ENCODE data around the gene MYL7. TPM values are rescaled to one million over a fixed set of nuclear protein-coding genes. Genes with fewer than 3 reads are reported as not detected.

The MYL7 gene
- total RNA-seq, 5 donors from 2014 or later (not counting 1 experiment from before 2014, with no cell fraction given): not detected

- DNase-seq: no peak
- H3K27me3 Mint-ChIP-seq: no peaks in the 10 kb centered on the region
- no peak overlapping the region for H3K27ac Mint-ChIP-seq
- no peaks in the 10 kb centered on the region for H3K4me1 ChIP-seq (ENCODE audit: control insufficient read depth in 1 of 2, extremely low read depth in 1 of 2, insufficient read depth in 2 of 2, low read length in 2 of 2)
- no peak overlapping the region for H3K4me3 ChIP-seq (ENCODE audit: control insufficient read depth in 1 of 2, extremely low read depth in 1 of 2, low read length in 1 of 2)
- ChIA-PET CTCF (no interaction called here), POLR2A (no interaction called here)
- no peak overlapping the region for H3K27ac ChIP-seq (ENCODE audit: low read length)
- H3K9me3 ChIP-seq: no peaks in the 10 kb centered on the region
- H3K4me3 Mint-ChIP-seq: no peak overlapping the region
- 87% methylated on average over 5 of the region's 8 CpGs for WGBS (ENCODE audit: insufficient coverage)
- no peaks in the 10 kb centered on the region for H3K36me3 ChIP-seq (ENCODE audit: control insufficient read depth in 2 of 2, extremely low read depth in 1 of 2, insufficient read depth in 1 of 2, low read length in 1 of 2)
- H3K36me3 Mint-ChIP-seq: no peaks in the 10 kb centered on the region
- H3K27me3 ChIP-seq (replicated peaks in 1 of 2; ENCODE audit: control insufficient read depth in 2 of 2, extremely low read depth in 1 of 2, insufficient read depth in 2 of 2, low read length in 1 of 2): peaks cover 0 to 25% of the 10 kb centered on the region in 2 experiments
- H3K9me3 Mint-ChIP-seq: no peaks in the 10 kb centered on the region
- H3K4me1 Mint-ChIP-seq: no peaks in the 10 kb centered on the region
- no peak for ATAC-seq (replicated peaks in 1 of 4)
These were observed 2.4 kb downstream of the MYL7 start for GRCh38 chr7:44138698-44139097.

DNA sequence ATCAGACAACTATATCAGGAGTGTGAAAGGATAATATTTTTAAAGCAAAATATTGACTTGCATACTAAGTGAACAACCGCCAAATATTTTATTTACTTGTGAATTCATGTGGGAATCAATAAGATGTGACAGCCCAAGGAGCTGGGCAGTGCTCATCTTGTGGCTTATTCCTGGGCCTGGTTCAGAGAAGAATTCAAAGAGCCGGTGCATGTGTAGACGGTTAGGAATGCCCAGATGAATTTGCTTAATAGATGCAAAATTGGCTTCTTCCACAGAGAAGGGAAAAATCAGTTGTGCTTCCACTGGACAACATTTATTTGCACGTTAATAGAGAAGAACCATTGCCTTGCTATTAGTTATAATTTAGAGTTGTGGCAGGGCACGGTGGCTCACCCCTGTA lies 4.4 kb downstream of the MYL7 start:
- Histone ChIP-seq H3K27me3 (replicated peaks in 1 of 2; ENCODE audit: control insufficient read depth in 2 of 2, extremely low read depth in 1 of 2, insufficient read depth in 2 of 2, low read length in 1 of 2) (peaks cover 0 to 27% of the 10 kb centered on the region in 2 experiments), H3K9me3 (no peaks in the 10 kb centered on the region), H3K27ac (ENCODE audit: low read length) (no peak overlapping the region), H3K36me3 (ENCODE audit: control insufficient read depth in 2 of 2, extremely low read depth in 1 of 2, insufficient read depth in 1 of 2, low read length in 1 of 2) (no peaks in the 10 kb centered on the region), H3K4me3 (ENCODE audit: control insufficient read depth in 1 of 2, extremely low read depth in 1 of 2, low read length in 1 of 2) (no peak overlapping the region), H3K4me1 (ENCODE audit: control insufficient read depth in 1 of 2, extremely low read depth in 1 of 2, insufficient read depth in 2 of 2, low read length in 2 of 2) (no peaks in the 10 kb centered on the region)
- POLR2A ChIA-PET: no interaction called here
- Mint-ChIP-seq H3K4me1 (peaks cover 0 to 4% (median 0%) of the 10 kb centered on the region in 3 donors), H3K9me3 (no peaks in the 10 kb centered on the region), H3K27ac (no peak overlapping the region), H3K36me3 (no peaks in the 10 kb centered on the region), H3K4me3 (no peak overlapping the region), H3K27me3 (no peaks in the 10 kb centered on the region)
- ATAC-seq (replicated peaks in 1 of 4): no peak
- WGBS (ENCODE audit: insufficient coverage): 97% methylated on average over 4 of the region's 5 CpGs
- CTCF ChIA-PET: interaction anchor here in 1 of 2 donors (0.8 kb wide), 1 partner anchor 10 kb away, joined by 3 read pairs; no protein-coding TSS in a partner anchor
- DNase-seq: no peak

DNA sequence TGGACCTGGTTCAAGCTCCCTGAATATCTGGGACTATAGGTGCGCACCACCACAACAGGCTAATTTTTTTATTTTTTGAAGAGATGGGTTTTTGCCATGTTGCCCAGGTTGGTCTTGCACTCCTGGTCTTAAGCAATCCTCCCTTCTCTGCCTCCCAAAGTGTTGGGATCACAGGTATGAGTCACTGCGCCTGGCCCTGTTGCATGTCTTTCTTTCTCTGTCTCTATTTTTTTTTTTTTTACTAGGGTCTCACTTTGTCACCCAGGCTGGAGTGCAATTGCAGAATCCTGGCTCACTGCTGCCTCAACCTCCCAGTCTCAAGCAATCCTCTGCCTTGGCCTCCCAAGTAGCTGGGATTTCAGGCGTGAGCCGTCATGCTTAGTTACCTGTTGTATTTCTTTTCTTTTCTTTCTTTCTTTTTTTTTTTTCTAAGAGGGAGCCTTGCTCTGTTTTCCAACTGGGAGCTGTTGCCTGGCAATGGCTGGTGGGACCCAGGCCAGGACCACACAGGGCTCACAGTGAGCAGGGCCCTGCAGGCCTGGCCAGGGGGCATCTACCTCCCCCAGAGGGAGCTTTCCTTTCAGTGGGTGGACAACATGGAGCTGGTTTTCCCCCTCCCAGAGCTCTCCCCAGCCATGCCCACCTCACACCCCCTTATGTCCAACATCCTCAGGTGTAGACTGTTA lies 6.0 kb downstream of the MYL7 start:
- no peaks in the 10 kb centered on the region for H3K9me3 ChIP-seq

GRCh38 chr7:44133295-44133694 lies 7.8 kb downstream of the MYL7 start:
- H3K4me3 ChIP-seq (ENCODE audit: control insufficient read depth in 1 of 2, extremely low read depth in 1 of 2, low read length in 1 of 2): no peak overlapping the region
- H3K27ac ChIP-seq (ENCODE audit: low read length): no peak overlapping the region
- no peaks in the 10 kb centered on the region for H3K27me3 Mint-ChIP-seq
- ChIA-PET POLR2A (no interaction called here), CTCF (interaction anchor here in 1 of 2 donors (0.7 kb wide), 1 partner anchor 30 kb away, joined by 5 read pairs; no protein-coding TSS in a partner anchor)
- peaks cover 0 to 11% of the 10 kb centered on the region in 2 experiments for H3K27me3 ChIP-seq (replicated peaks in 1 of 2; ENCODE audit: control insufficient read depth in 2 of 2, extremely low read depth in 1 of 2, insufficient read depth in 2 of 2, low read length in 1 of 2)
- DNase-seq (no peak), ATAC-seq (replicated peaks in 1 of 4) (no peak)
- H3K4me1 ChIP-seq (ENCODE audit: control insufficient read depth in 1 of 2, extremely low read depth in 1 of 2, insufficient read depth in 2 of 2, low read length in 2 of 2): no peaks in the 10 kb centered on the region
- no peaks in the 10 kb centered on the region for H3K36me3 ChIP-seq (ENCODE audit: control insufficient read depth in 2 of 2, extremely low read depth in 1 of 2, insufficient read depth in 1 of 2, low read length in 1 of 2)
- WGBS (ENCODE audit: insufficient coverage): 62% methylated on average over 2 of the region's 3 CpGs
- H3K27ac Mint-ChIP-seq: no peak overlapping the region
- H3K9me3 ChIP-seq: no peaks in the 10 kb centered on the region
- H3K9me3 Mint-ChIP-seq: no peaks in the 10 kb centered on the region
- peaks cover 0 to 4% (median 0%) of the 10 kb centered on the region in 3 donors for H3K4me1 Mint-ChIP-seq
- H3K36me3 Mint-ChIP-seq: no peaks in the 10 kb centered on the region
- H3K4me3 Mint-ChIP-seq: no peak overlapping the region

More for the DNA sequence above, 6.0 kb downstream of the MYL7 start:
- peaks cover 0 to 4% (median 0%) of the 10 kb centered on the region in 3 donors for H3K4me1 Mint-ChIP-seq
- DNase-seq (no peak), ATAC-seq (replicated peaks in 1 of 4) (no peak)
- no peaks in the 10 kb centered on the region for H3K36me3 Mint-ChIP-seq
- Histone ChIP-seq H3K4me3 (ENCODE audit: control insufficient read depth in 1 of 2, extremely low read depth in 1 of 2, low read length in 1 of 2) (no peak overlapping the region), H3K27me3 (replicated peaks in 1 of 2; ENCODE audit: control insufficient read depth in 2 of 2, extremely low read depth in 1 of 2, insufficient read depth in 2 of 2, low read length in 1 of 2) (peaks cover 0 to 24% of the 10 kb centered on the region in 2 experiments), H3K4me1 (ENCODE audit: control insufficient read depth in 1 of 2, extremely low read depth in 1 of 2, insufficient read depth in 2 of 2, low read length in 2 of 2) (no peaks in the 10 kb centered on the region), H3K27ac (ENCODE audit: low read length) (no peak overlapping the region), H3K36me3 (ENCODE audit: control insufficient read depth in 2 of 2, extremely low read depth in 1 of 2, insufficient read depth in 1 of 2, low read length in 1 of 2) (no peaks in the 10 kb centered on the region)
- H3K27ac Mint-ChIP-seq: no peak overlapping the region
- no peak overlapping the region for H3K4me3 Mint-ChIP-seq
- ChIA-PET POLR2A (no interaction called here), CTCF (no interaction called here)
- H3K9me3 Mint-ChIP-seq: no peaks in the 10 kb centered on the region
- 80% methylated on average over 1 of the region's 4 CpGs for WGBS (ENCODE audit: insufficient coverage)
- no peaks in the 10 kb centered on the region for H3K27me3 Mint-ChIP-seq

DNA sequence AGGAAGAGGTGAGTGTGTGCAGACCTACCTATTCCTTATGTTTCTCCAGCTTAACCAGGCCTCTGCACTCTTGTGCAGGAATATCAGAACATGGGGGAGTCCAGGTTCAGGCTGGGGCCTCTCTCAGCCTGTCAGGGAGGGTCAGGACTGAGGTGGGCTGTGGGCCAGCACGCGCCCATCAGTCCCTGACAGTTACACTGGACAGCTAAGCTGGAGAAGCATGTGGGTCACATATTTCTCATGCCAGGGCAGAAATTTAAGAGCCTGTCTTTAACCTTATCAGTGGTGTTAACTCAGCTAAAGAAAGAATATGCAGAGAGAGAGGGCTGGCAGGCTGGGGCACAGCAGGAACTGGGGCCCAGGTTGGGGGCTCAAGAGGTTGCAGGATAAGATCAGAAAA lies 9.1 kb downstream of the MYL7 start:
- no peaks in the 10 kb centered on the region for H3K36me3 ChIP-seq (ENCODE audit: control insufficient read depth in 2 of 2, extremely low read depth in 1 of 2, insufficient read depth in 1 of 2, low read length in 1 of 2)
- H3K9me3 ChIP-seq: no peaks in the 10 kb centered on the region
- H3K27me3 ChIP-seq (replicated peaks in 1 of 2; ENCODE audit: control insufficient read depth in 2 of 2, extremely low read depth in 1 of 2, insufficient read depth in 2 of 2, low read length in 1 of 2): peaks cover 0 to 11% of the 10 kb centered on the region in 2 experiments
- H3K4me1 Mint-ChIP-seq: peaks cover 0 to 4% (median 0%) of the 10 kb centered on the region in 3 donors
- no peak for ATAC-seq (replicated peaks in 1 of 4)
- H3K4me3 Mint-ChIP-seq: no peak overlapping the region
- no peak for DNase-seq
- ChIA-PET CTCF (no interaction called here), POLR2A (no interaction called here)
- no peak overlapping the region for H3K27ac Mint-ChIP-seq
- no peaks in the 10 kb centered on the region for H3K9me3 Mint-ChIP-seq
- H3K4me3 ChIP-seq (ENCODE audit: control insufficient read depth in 1 of 2, extremely low read depth in 1 of 2, low read length in 1 of 2): no peak overlapping the region
- H3K4me1 ChIP-seq (ENCODE audit: control insufficient read depth in 1 of 2, extremely low read depth in 1 of 2, insufficient read depth in 2 of 2, low read length in 2 of 2): no peaks in the 10 kb centered on the region
- WGBS (ENCODE audit: insufficient coverage): no CpG with 5 or more reads among the region's 2 CpGs
- no peaks in the 10 kb centered on the region for H3K36me3 Mint-ChIP-seq
- no peak overlapping the region for H3K27ac ChIP-seq (ENCODE audit: low read length)
- no peaks in the 10 kb centered on the region for H3K27me3 Mint-ChIP-seq

GRCh38 chr7:44131173-44132029 lies 9.7 kb downstream of the MYL7 start:
- Histone ChIP-seq H3K4me1 (ENCODE audit: control insufficient read depth in 1 of 2, extremely low read depth in 1 of 2, insufficient read depth in 2 of 2, low read length in 2 of 2) (no peaks in the 10 kb centered on the region), H3K27ac (ENCODE audit: low read length) (no peak overlapping the region), H3K27me3 (replicated peaks in 1 of 2; ENCODE audit: control insufficient read depth in 2 of 2, extremely low read depth in 1 of 2, insufficient read depth in 2 of 2, low read length in 1 of 2) (peaks cover 0 to 11% of the 10 kb centered on the region in 2 experiments), H3K36me3 (ENCODE audit: control insufficient read depth in 2 of 2, extremely low read depth in 1 of 2, insufficient read depth in 1 of 2, low read length in 1 of 2) (no peaks in the 10 kb centered on the region), H3K4me3 (ENCODE audit: control insufficient read depth in 1 of 2, extremely low read depth in 1 of 2, low read length in 1 of 2) (no peak overlapping the region), H3K9me3 (no peaks in the 10 kb centered on the region)
- no peaks in the 10 kb centered on the region for H3K9me3 Mint-ChIP-seq
- 61% methylated on average over 9 of the region's 12 CpGs for WGBS (ENCODE audit: insufficient coverage)
- no peak for ATAC-seq (replicated peaks in 1 of 4)
- peaks cover 0 to 4% (median 0%) of the 10 kb centered on the region in 3 donors for H3K4me1 Mint-ChIP-seq
- CTCF ChIA-PET: no interaction called here
- no peak for DNase-seq
- POLR2A ChIA-PET: no interaction called here
- no peaks in the 10 kb centered on the region for H3K27me3 Mint-ChIP-seq
- H3K36me3 Mint-ChIP-seq: no peaks in the 10 kb centered on the region
- no peak overlapping the region for H3K4me3 Mint-ChIP-seq
- no peak overlapping the region for H3K27ac Mint-ChIP-seq

All from T-cell (primary cell).